Measurements from ENCODE around the gene SERGEF. TPM values are rescaled to one million over a fixed set of nuclear protein-coding genes. Genes with fewer than 3 reads are reported as not detected.

The SERGEF gene
- total RNA-seq, 2 experiments from 2014 or later: 30.4 to 38.8 TPM

DNA sequence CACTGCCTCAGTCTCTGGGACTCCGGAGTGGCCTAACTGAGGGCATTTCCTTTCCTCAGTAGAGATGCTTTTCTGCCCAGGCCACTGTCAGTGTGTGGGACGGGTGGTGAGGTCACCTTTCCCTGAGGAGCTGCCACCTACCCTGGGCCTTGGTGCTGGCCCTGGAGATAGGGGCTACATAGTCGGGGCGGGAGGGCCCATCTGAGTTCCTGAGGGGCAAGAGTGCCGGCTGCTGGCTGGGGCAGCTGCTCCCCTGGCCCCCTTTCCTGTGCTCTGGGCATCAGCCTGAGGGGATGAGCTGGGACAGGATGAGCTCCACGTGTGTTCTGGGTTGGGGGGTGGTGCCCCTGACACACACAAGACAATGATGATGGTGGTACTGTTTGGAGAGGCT, 272.9 kb downstream of the SERGEF start:
- CTCF ChIA-PET: interaction anchor here (1.1 to 1.5 kb wide), 3 partner anchors 9 to 239 kb away, joined by 3 read pairs; no protein-coding TSS in a partner anchor
- H3K27me3 Mint-ChIP-seq: peaks cover 18% of the 10 kb centered on the region
- H3K27ac Mint-ChIP-seq: no peak overlapping the region
- H3K36me3 Mint-ChIP-seq: no peaks in the 10 kb centered on the region
- ATAC-seq (no peak), DNase-seq (no peak)
- peaks cover 1% of the 10 kb centered on the region for H3K4me1 Mint-ChIP-seq
- no peak overlapping the region for H3K4me3 Mint-ChIP-seq
- no peaks in the 10 kb centered on the region for H3K9me3 Mint-ChIP-seq (ENCODE audit: low read depth)

DNA sequence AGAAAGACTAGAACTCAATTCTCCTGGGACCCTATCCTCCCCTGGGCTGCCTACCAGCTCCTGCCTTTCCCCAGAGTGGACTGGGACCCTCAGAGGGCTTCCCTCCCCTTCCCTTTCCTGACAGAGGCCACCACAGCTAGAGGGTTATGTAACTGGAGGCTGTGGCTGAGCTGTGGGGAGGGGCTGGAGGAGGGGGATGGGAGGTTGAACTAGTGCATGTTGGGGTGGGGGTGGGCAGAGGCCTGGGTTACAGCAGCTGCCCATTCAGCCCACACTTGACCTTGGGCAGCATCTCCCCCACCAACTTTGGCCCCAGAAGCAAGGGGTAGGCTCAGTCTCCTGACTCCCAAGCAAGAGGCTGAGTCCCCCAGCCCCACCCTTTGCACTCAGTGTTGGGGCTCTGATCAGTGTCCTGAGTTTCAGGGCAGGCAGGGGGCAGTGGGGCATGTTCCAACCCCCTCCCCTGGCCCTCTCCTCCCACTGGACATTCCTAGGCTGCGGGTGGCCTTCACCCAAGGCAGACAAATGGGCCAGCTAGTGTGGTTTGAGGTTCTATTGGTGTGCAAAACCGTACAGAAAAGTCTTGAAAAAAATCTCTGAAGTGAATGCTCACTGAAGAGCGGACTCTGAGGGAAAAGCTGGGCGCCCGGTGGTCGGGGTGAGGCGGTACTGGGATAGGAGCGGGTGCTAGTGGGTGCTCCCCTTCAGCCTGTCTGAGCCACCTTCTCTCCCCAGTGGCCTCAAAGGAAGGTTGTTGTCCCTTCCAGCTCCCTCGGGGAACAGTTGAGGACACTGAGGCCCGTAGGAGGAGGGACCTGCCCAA, 274.5 kb downstream of the SERGEF start:
- Mint-ChIP-seq H3K9me3 (ENCODE audit: low read depth) (no peaks in the 10 kb centered on the region), H3K36me3 (no peaks in the 10 kb centered on the region), H3K4me1 (peaks cover 6% of the 10 kb centered on the region), H3K4me3 (no peak overlapping the region), H3K27me3 (peaks cover 28% of the 10 kb centered on the region), H3K27ac (no peak overlapping the region)
- ATAC-seq (no peak), DNase-seq (no peak)
- CTCF ChIA-PET: no interaction called here

Other genes starting within 250 kb of the SERGEF start
- under 1 TPM; 0.26 to 0.40 TPM for gene TPH1, start 33.2 kb upstream of the SERGEF start, total RNA-seq
- 10 to 100 TPM; 30.0 to 35.3 TPM for gene SAAL1, start 93.0 kb upstream of the SERGEF start, total RNA-seq
- gene MRGPRX3, start 119.5 kb upstream of the SERGEF start, total RNA-seq: not detected
- gene MRGPRX4, start 159.8 kb upstream of the SERGEF start, total RNA-seq: not detected
- gene SAA4, start 223.8 kb upstream of the SERGEF start, total RNA-seq: not detected
- gene SAA2, start 235.6 kb upstream of the SERGEF start, total RNA-seq: not detected